NCI-H128 (cell line): Measurements from ENCODE around the gene SNRNP40.

ENCODE experiments used
- DNase-seq: peaks from one replicate; lab custom pipeline; 2025; ENCODE audit not compliant: unreplicated experiment; lab: John Stamatoyannopoulos, UW

SNRNP40 gene

DNA sequence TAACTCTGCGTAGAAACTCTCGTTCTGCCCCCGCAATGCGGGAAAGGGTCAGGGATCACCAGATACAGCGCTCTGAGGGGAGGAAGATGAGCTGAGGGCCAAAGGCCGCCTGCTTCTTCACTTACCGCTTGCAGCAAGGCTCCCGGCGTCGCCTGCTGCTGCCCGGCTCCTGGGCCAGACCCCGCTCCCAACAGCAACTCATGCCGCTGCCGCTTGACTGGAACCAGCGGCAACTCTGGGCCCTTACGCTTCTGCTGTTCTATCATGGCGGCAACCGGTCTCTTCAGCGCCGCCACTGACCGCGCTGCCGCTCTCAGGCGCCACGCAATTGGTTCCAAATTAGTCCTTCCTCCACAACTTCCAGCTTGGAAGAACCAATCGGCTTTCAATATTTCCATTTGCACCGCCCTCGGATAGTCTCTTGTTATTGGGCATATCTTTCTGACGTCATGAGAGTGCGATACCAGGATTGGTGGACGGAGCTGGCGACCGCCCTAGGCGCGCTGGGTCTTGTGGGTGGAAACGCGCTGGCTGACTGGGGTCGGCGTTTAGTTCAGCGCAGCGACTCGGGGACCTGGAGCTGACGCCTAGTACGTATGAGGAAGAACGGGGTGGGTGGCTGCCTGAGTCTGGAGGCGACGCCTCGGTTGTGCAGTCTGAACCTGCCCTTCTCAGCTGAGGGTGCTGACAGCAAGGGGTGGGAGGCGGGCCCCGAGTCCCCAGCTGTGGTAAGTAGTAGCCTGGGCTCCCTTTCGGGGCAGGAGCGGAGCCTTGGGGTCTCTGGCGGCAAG is at the start of gene SNRNP40, which contains the start of gene ZCCHC17:
SNRNP40 (minus strand) TSS at position 303 of the 791 bp plus-strand sequence; CDS start at position 266, 37 bp downstream.
ZCCHC17 (plus strand) TSS at position 547 of the 791 bp plus-strand sequence. CDS start 13,067 bp downstream, outside the sequence.
- DNase-seq, result peak; percentile 100

DNA sequence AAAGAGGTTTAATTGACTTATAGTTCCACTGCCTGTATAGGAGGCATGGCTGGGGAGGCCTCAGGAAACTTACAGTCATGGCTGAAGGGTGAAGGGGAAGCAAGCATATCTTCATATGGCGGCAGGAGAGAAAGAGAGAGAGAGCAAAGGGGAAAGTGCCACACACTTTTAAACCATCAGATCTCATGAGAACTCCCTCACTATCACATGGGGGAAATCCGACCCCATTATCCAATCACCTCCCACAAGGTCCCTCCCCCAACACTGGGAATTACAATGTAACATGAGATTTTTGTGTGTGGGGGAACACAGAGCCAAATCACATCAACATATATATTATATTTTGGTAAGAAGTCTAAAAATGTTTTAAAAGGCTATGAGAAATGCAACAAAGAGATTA is 49.0 kb upstream of the SNRNP40 start:
- DNase-seq, result no peak

DNA sequence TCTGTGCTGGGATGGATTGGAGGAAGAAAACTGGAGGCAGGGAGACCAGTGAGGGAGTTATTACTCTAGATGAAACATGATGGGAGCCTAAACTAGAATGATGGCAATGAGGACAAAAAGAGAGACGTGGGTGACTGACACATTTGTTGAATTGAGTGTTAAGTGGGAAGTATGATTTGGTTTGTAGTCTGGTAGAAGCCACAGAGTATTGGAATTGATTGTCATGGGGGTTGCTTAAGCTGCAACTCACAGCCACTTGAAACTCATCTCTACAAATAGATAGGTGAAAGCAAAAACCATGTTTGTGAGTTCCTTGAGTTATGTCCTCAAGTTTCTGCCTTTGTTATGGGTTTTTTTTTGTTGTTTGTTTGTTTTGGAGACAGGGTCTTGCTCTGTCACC is 47.9 kb upstream of the SNRNP40 start:
- DNase-seq, result no peak

DNA sequence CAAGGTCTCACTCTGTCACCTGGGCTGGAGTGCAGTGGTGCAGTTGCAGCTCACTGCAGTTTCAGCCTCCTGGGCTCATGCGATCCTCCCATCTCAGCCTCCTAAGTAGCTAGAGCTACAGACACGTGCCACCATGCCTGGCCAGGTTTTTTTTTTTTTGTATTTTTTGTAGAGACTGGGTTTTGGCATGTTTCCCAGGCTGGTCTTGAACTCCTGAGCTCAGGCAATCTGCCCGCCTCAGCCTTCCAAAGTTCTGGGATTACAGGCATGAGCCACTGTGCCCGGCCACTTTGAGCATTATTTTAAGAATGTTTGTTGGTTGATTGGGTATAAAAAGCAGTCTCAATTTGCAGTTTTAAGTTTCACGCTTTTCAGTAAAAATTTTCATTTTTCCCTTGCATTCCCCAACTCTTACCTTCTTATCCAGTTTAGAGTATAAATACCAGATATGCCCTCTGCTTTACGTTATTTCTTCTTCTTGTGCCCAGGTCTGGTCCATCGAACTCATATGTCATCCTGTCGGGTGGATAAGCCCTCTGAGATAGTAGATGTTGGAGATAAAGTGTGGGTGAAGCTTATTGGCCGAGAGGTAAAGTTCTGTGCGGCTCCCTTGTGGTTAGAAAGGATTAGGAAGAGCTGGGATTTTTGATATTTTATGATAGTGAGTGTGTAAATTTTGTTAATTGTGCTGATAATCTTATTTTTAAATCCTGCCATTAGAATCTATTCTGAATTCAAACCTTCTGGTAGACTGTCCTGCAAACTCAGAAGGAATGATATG is 40.3 kb upstream of the SNRNP40 start:
- DNase-seq, result no peak

DNA sequence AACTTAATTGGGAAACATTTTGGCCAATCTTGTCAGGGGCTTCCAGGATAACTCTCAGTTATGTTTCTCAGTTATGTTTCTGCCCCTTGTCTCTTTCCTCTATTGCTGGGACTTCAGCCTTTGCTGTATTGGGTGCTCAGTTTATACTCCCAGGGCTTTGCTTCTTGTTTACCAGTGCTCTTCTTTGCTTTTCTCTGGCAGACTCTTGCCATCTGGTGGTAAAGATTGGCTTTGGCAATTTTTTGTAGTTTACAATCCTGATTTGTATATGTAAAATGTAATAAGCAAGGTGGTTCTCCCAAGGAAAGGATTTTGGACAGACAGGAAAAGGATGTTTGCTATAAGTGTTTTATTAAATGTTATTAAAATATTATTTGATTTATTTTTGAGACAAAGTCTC is 38.4 kb upstream of the SNRNP40 start:
- DNase-seq, result no peak

DNA sequence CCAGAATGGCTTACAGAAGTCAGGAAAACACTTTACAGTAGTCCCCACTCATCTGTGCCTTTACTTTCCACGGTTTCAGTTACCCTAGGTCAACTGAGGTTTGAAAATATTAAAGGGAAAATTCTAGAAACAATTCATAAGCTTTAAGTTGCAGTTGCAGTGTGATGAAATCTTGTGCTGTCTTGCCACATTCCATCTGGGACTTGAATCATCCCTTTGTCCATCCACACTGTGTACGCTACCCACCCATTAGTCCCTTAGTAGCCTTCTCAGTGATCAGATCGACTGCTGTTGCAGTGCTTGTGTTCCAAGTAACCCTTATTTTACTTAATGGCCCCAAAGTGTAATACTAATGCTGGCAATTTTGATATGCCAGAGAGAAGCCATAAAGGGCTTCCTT is 30.8 kb upstream of the SNRNP40 start:
- DNase-seq, result no peak

DNA sequence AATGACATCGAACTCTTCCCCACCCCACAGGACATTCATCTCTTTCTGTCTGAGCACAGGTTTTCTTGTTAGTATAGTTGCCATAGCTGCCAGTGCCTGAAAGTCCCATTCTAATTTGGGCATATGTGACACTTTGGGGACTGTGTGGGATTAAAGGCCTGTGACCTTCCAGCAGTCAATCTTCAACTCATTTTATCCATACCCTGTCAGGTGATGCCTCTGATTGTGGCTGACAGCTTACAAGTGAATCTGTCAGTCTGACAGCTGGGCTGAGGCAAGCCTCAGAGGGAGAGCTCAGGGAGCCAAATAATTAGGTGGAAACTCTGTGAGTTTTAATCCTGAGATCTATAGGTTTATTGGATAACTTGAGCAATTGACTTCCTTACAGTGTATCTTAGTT is 29.9 kb upstream of the SNRNP40 start:
- DNase-seq, result no peak

DNA sequence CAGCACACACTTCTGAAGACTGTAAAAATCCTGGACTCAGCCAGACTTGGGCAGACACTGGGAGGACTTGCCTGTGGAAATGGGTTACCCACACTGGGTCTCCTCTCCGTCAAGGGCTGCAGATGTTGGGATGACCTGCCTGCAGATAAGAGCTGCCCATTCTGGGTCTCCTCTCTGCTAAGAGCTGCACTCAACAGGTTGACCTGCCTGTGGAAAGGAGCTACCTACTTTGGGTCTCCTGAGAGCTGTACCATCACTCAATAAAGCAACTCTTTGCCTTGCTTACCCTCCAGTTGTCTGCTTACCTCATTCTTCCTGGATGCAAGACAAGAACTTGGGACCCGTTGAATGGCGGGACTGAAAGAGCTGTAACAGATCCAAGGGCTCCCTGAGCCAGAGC is 28.4 kb upstream of the SNRNP40 start:
- no peak for DNase-seq

DNA sequence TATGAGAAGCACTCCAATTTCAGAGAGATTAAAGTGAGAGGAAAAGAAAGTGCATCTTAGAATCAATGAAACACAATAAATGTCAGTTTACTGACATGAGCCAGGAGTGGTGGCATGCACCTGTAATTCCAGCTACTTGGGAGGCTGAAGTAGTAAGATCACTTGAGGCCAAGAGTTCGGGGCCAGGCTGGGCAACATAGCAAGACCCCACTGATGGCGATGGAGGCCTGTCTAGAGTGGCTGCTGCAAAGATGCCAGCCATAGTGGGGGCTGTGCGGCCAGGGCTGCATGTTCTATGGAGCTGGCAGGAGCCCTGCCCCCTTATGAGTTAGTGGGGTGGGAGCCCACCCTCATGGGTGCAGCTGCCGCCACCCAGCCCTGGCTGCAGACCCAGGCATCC is 27.5 kb upstream of the SNRNP40 start:
- DNase-seq, result no peak

DNA sequence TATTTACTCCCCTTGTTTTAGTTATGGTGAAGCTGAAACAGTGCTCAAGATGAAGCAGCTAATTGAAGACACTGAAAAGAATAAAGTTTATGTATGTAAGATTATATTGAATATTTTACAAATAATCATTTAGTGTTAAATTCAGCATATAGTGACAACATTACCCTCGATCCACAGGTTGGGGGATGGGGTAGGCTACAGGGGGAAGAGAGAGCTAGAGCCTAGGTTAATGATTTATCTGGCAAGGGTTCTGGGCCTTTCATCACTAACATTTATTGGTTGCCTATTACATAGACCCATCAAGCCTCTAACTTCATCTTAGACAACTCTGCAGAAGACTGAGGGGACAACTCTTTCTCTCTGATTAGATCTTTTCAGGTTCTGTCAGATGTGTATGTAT is 21.6 kb upstream of the SNRNP40 start:
- DNase-seq, result no peak

DNA sequence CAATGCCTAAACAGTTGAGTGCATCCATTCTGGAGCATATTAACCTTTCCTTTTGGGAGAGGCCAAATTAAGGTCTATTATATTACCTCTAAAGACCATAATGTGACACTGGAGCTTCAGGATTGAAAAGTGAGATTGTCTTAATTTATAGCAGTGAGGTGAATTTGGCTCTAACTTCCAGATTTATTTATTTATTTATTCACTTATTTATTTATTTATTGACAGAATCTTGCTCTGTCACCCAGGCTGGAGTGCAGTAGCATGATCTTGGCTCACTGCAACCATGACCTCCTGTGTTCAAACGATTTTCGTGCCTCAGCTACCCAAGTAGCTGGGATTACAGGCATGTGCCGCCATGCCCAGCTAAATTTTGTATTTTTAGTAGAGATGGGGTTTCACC is 19.3 kb upstream of the SNRNP40 start:
- no peak for DNase-seq

DNA sequence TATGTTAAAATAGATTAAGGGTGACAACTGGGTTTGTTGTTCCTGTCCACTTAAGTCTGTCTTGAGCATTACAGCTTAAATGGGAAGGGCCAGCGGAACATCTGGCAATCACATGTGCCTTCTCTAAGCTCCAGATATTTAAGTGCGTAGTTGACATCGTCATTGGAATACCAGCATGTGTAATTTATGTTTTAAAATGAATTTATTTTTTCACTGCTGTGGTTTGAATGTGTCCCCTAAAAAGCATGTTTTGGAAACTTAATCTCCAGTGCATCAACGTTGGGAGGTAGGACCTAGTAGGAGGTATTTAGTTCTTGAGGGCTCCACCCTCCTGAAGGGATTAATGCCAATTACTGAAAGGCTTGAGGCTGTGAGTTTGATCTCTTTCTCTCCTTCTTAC is 13.6 kb upstream of the SNRNP40 start:
- DNase-seq, result no peak

DNA sequence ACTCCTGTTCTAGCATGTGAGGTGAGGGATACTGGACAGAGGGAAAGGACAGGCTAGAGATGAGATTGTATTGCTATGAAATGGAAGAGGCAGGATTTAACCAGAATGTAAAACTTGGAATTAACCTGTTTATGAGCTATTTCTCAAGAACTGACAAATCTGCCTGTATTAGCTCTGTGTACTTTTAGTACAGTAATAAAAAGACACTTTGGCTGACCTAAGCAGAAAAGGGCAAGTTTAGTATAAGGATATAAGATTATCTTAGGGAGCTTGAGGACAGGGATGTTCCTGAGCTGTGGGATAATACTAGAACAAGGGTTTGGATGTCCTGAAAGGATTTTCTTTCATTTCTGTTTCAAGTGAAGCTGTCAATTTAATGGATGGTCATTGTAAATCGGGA is 11.4 kb upstream of the SNRNP40 start:
- DNase-seq, result no peak

DNA sequence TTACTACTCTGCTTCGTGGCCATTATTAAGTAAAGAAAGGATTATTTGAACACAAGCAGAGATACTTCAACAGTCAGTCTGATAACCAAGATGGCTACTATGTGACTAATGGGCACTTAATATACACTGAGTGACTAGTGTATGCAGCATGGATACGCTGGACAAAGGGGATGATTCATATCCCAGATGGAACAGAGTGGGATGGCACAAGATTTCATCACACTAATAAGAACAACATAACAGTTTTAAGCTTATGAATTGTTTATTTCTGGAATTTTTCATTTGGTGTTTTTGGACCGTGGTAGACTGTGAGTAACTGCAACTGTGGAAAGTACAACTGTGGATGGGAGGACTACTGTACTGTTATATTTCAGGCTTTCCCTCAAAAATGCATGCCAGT is 9.7 kb upstream of the SNRNP40 start:
- no peak for DNase-seq

DNA sequence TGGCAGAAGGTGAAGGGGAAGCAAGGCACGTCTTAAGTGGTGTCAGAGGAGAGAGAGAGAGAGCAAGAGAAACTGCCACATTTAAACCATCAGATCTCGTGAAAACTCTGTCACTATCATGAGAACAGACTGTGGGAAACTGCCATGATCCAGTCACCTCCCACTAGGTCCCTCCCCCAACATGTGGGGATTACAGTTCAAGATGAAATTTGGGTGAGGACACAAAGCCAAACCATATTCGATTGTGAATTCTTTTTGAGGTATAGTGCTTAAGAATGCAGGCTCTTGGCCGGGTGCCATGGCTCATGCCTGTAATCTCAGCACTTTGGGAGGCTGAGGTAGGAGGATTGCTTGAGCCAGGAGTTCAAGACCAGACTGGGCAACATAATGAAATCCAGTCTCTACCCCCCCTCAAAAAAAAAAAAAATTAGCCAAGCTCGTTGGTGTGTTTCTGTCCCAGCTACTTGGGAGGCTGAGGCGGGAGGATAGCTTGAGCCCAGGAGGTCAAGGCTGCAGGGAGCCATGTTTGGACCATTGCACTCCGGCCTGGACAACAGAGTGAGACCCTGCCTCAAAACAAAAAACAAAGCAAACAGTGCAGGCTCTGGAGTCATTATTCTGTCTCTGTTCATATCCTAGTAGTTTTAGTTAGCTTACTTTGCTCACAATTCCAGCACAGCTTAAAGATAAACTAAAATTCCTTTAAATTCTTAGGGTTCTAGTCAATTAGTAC is 6.3 kb upstream of the SNRNP40 start:
- no peak for DNase-seq

DNA sequence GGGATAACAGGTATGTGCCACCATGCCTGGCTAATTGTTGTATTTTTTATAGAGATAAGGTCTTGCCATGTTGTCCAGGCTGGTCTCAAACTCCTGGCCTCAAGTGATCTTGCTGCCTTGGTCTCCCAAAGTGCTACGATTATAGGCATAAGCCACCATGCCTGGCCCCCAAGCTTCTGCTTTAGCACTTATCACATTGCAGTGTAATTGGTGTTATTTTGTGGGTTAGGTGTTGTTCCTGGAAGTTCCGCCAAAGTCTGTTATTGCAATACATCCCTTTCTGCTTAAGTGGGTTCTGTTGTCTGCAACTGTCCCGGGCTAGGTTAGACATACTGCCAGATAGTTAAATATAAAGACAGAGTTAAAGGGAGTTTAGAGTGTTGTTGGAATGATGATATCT is 3.6 kb upstream of the SNRNP40 start:
- DNase-seq, result no peak

DNA sequence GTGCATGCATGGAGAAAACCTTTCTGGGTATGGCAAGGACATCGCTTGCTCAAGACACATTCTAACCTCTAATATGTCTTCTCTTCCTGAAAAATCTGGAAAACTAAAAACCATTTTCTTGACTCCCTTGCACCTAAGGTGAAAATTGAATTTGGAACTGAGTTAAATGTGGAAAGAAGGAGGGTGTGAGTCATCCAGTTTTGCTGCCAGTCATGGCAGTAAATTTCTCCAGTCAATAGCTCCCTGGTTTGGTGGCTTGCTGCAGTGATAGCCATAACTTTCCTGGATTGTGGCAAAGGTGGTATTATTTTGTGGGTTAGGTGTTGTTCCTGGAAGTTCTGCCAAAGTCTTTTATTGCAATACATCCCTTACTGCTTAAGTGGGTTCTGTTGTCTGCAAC is 2.8 kb upstream of the SNRNP40 start:
- no peak for DNase-seq

DNA sequence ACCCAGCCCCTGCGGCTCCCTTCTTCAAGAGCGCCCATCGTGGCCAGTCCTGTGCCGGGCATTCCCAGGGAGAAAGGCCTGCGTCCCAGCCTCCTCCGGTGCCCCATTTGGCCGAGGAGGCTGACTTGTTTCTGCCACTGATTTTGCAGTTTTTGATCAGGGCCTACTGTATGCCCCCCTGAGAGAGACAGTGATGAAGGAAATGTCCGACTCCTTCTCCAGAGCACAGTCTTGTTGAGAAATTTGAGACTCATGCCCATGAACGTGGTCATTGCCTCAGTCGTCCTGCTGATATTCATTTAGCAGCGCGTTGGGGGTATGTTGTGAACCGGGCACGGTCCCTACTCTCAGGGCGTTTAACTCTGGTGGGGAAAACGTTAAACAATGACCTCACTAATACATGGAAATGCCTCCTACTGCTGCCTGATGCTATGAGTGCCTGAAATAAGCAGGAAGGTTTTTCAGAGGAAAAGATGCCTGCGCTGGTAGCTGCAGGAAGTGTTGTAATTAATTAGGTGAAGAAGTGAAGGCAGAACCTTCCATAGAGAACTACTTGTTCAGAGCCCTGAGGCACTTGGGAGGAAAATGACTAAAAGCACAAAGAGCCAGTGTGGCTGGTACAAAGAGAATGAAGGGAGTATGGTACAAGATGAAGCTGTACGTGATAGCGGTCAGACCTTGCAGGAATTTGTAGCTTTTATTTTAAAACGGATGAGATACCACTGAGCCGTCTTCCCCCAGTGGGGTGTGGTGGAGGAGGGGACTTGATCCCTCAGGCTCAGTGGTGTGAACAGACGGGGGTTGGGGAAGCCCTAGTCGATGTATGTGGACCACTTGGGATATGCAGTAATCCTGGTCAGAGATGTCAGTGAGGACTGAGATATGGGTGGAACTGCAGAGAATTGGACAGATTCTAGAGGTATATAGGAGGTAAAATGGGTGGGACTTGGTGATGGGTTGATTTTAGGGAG is 974 bp upstream of the SNRNP40 start:
- no peak for DNase-seq

DNA sequence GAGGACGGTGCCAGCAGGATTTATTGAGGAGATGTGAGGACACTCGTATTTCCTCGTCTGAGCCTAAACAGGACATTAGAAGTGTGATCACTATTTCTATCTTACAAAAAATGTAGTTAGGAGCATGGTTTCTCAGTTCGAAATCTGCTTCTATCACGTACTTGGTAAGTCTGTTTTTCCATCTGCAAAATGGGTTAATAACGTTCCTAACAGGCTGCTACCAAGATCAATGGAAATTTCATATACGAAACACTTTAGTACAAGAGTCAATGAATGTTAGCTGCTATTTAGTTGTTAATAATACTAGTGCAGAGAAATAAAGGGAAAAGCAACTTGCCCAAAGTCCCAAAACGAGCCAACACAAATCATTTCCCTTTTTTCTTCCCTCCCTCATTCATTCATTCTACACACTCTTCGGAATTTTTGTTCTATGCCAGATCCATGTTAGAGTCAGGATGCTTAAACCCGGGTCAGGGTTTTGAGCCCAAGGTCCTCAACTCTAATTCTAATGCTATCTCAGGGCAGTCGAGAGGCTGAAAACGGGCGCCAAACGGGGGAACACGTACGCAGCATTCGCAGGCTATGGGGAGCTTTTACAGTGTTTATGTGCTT is 608 bp downstream of the SNRNP40 start:
- DNase-seq, result no peak

DNA sequence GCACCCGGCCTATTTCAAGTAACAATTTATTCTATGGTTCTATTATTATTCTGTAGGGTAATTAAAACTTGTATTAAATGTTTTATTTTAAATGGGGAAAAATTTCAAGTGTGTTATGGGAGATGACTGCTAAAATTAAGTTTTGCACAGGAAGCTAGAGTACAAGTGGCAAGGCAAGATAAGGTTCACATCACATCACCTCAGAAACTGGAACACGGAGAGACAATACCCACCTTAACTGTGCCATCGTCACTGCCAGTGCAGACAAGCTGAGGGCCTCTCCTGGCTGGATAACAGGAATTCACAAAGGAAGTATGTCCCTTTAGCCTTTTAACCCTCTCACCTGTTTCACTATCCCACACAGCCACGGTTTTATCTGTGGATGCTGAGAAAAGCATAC is 7.6 kb downstream of the SNRNP40 start:
- DNase-seq, result no peak
